Mesodermal cell (in vitro differentiated cells): Measurements from ENCODE around the gene KPNA5.
"Not testable (repeated sequence)": the region's sequence is repeated elsewhere in the genome, so short reads cannot be mapped to it uniquely, and the experiment has no call there.

Source experiments
- H3K27ac ChIP-seq: 2 replicates; pipeline ENCODE4 v1.7.0; 2013; ENCODE audit warnings: mild to moderate bottlenecking, low read depth, low read length, moderate library complexity; ENCODE audit not compliant: severe bottlenecking
- H3K36me3 ChIP-seq: 2 replicates; pipeline ENCODE4 v1.7.1; 2013; ENCODE audit warnings: mild to moderate bottlenecking, low read length, moderate library complexity; ENCODE audit not compliant: control insufficient read depth, insufficient read depth
- H3K4me1 ChIP-seq: one replicate; pipeline ENCODE4 v1.7.1; 2013; ENCODE audit warnings: mild to moderate bottlenecking, low read length; ENCODE audit not compliant: insufficient read depth, control insufficient read depth, poor library complexity, severe bottlenecking
- H3K4me3 ChIP-seq: 2 replicates; pipeline ENCODE4 v1.7.0; 2013; ENCODE audit warnings: low read length, control low read depth, mild to moderate bottlenecking; ENCODE audit not compliant: insufficient read depth, poor library complexity, severe bottlenecking; ENCODE audit errors: extremely low read depth
- H3K9me3 ChIP-seq: 2 replicates; pipeline ENCODE4 v1.7.1; 2013; ENCODE audit warnings: mild to moderate bottlenecking, low read length, moderate library complexity; ENCODE audit not compliant: control insufficient read depth
- WGBS, 2 experiments: methylation state at CpG; one replicate each; pipeline ENCODE4 v1.1.5; 2013; ENCODE audit warnings: missing lambda C conversion rate in 2 of 2; ENCODE audit not compliant: insufficient coverage in 2 of 2; 5-methylcytosine and 5-hydroxymethylcytosine counted together

Gene KPNA5

GRCh38 chr6:116666869-116667268 is 14.1 kb upstream of the KPNA5 start:
- Histone ChIP-seq H3K4me3 (no peak overlapping the region), H3K27ac (no peak overlapping the region), H3K36me3 (no peaks in the 10 kb centered on the region), H3K4me1 (no peaks in the 10 kb centered on the region), H3K9me3 (no peaks in the 10 kb centered on the region)
- WGBS, 2 experiments, result 89% methylated on average over 1 of the region's 1 CpG; no CpG with 5 or more reads in 1 of the 2 experiments

- Histone ChIP-seq H3K4me3 (peak overlapping the region; percentile 98), H3K9me3 (no peaks in the 10 kb centered on the region), H3K4me1 (no peaks in the 10 kb centered on the region), H3K36me3 (no peaks in the 10 kb centered on the region), H3K27ac (no peak overlapping the region)
- WGBS, 2 experiments, result 20% methylated on average over 2 of the region's 3 CpGs; no CpG with 5 or more reads in 1 of the 2 experiments
Measured at GRCh38 chr6:116667623-116668022, 13.4 kb upstream of the KPNA5 start.

GRCh38 chr6:116672306-116672705 is 8.7 kb upstream of the KPNA5 start:
- WGBS, 2 experiments, result 92 to 98% methylated on average over 4 of the region's 4 CpGs
- H3K9me3 ChIP-seq, result no peaks in the 10 kb centered on the region
- H3K27ac ChIP-seq, result no peak overlapping the region
- no peak overlapping the region for H3K4me3 ChIP-seq
- no peaks in the 10 kb centered on the region for H3K36me3 ChIP-seq
- no peaks in the 10 kb centered on the region for H3K4me1 ChIP-seq

GRCh38 chr6:116676021-116676420 is 5.0 kb upstream of the KPNA5 start:
- H3K27ac ChIP-seq, result no peak overlapping the region
- H3K4me1 ChIP-seq, result no peaks in the 10 kb centered on the region
- no peaks in the 10 kb centered on the region for H3K36me3 ChIP-seq
- no peaks in the 10 kb centered on the region for H3K9me3 ChIP-seq
- no peak overlapping the region for H3K4me3 ChIP-seq
- 95 to 100% methylated on average over 1 of the region's 1 CpG for WGBS, 2 experiments

GRCh38 chr6:116682334-116682712 is 1.3 kb downstream of the KPNA5 start:
- no peaks in the 10 kb centered on the region for H3K4me1 ChIP-seq
- H3K36me3 ChIP-seq, result peaks cover 10% of the 10 kb centered on the region
- H3K27ac ChIP-seq, result no peak overlapping the region
- peak overlapping the region; percentile 73 for H3K4me3 ChIP-seq
- no peaks in the 10 kb centered on the region for H3K9me3 ChIP-seq
- WGBS, 2 experiments, result 67% methylated on average over 1 of the region's 5 CpGs; no CpG with 5 or more reads in 1 of the 2 experiments

- H3K27ac ChIP-seq, result no peak overlapping the region
- no peaks in the 10 kb centered on the region for H3K4me1 ChIP-seq
- no peaks in the 10 kb centered on the region for H3K9me3 ChIP-seq
- no peak overlapping the region for H3K4me3 ChIP-seq
- 100% methylated on average over 1 of the region's 2 CpGs; no CpG with 5 or more reads in 1 of the 2 experiments for WGBS, 2 experiments
- H3K36me3 ChIP-seq, result peaks cover 17% of the 10 kb centered on the region
Measured at GRCh38 chr6:116685437-116685993, 4.5 kb downstream of the KPNA5 start.

- H3K27ac ChIP-seq, H3K4me3 ChIP-seq, H3K9me3 ChIP-seq, H3K4me1 ChIP-seq: not testable (repeated sequence)
- peaks cover 17% of the 10 kb centered on the region for H3K36me3 ChIP-seq
- 75 to 83% methylated on average over 1 of the region's 2 CpGs for WGBS, 2 experiments
Measured at GRCh38 chr6:116686475-116687101, 5.6 kb downstream of the KPNA5 start.

GRCh38 chr6:116691154-116691553 is 10.1 kb downstream of the KPNA5 start:
- H3K9me3 ChIP-seq, result no peaks in the 10 kb centered on the region
- WGBS, 2 experiments, result 100% methylated on average over 1 of the region's 5 CpGs
- H3K4me3 ChIP-seq, result no peak overlapping the region
- no peaks in the 10 kb centered on the region for H3K4me1 ChIP-seq
- H3K36me3 ChIP-seq, result peaks cover 7% of the 10 kb centered on the region
- no peak overlapping the region for H3K27ac ChIP-seq

GRCh38 chr6:116692873-116693272 is 11.9 kb downstream of the KPNA5 start:
- H3K9me3 ChIP-seq, H3K36me3 ChIP-seq, H3K27ac ChIP-seq, H3K4me1 ChIP-seq, H3K4me3 ChIP-seq: not testable (repeated sequence)
- no CpG with 5 or more reads among the region's 4 CpGs for WGBS, 2 experiments

GRCh38 chr6:116693275-116693674 is 12.3 kb downstream of the KPNA5 start:
- no CpG with 5 or more reads among the region's 3 CpGs for WGBS, 2 experiments
- H3K4me1 ChIP-seq, H3K36me3 ChIP-seq, H3K27ac ChIP-seq, H3K9me3 ChIP-seq, H3K4me3 ChIP-seq: not testable (repeated sequence)

- 92% methylated on average over 2 of the region's 2 CpGs; no CpG with 5 or more reads in 1 of the 2 experiments for WGBS, 2 experiments
- Histone ChIP-seq H3K27ac (no peak overlapping the region), H3K36me3 (peaks cover 7% of the 10 kb centered on the region), H3K4me1 (no peaks in the 10 kb centered on the region), H3K9me3 (no peaks in the 10 kb centered on the region), H3K4me3 (no peak overlapping the region)
Measured at GRCh38 chr6:116695401-116695800, 14.4 kb downstream of the KPNA5 start.
